D721Med (cell line): ENCODE measurements around the gene PRSS3.
A peak's percentile ranks its signal among the peaks of the same experiment; 100 is the strongest.
"Not testable (repeated sequence)": the region's sequence is repeated elsewhere in the genome, so short reads cannot be mapped to it uniquely, and the experiment has no call there.

Source experiments
- DNase-seq: peaks from one replicate; pipeline ENCODE4 v3.0.0; 2011; ENCODE audit warnings: low spot score; ENCODE audit not compliant: insufficient read length
- FAIRE-seq: peaks from 2 replicates; lab custom pipeline; 2011; peaks lifted over from hg19 to GRCh38; lab: Jason Lieb, UNC
- TF ChIP-seq, protein P1 (sequence below): IDR thresholded peaks from 2 replicates; pipeline ENCODE4 v1.5.1; 2012; ENCODE audit warnings: mild to moderate bottlenecking, control low read depth; ENCODE audit not compliant: insufficient read depth; ENCODE audit errors: missing control alignments

The PRSS3 gene

GRCh38 chr9:33762343-33762742 is 33.0 kb upstream of the PRSS3 start:
- TF ChIP-seq, protein P1, sequence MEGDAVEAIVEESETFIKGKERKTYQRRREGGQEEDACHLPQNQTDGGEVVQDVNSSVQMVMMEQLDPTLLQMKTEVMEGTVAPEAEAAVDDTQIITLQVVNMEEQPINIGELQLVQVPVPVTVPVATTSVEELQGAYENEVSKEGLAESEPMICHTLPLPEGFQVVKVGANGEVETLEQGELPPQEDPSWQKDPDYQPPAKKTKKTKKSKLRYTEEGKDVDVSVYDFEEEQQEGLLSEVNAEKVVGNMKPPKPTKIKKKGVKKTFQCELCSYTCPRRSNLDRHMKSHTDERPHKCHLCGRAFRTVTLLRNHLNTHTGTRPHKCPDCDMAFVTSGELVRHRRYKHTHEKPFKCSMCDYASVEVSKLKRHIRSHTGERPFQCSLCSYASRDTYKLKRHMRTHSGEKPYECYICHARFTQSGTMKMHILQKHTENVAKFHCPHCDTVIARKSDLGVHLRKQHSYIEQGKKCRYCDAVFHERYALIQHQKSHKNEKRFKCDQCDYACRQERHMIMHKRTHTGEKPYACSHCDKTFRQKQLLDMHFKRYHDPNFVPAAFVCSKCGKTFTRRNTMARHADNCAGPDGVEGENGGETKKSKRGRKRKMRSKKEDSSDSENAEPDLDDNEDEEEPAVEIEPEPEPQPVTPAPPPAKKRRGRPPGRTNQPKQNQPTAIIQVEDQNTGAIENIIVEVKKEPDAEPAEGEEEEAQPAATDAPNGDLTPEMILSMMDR: no peak
- no peak for FAIRE-seq
- no peak for DNase-seq

DNA sequence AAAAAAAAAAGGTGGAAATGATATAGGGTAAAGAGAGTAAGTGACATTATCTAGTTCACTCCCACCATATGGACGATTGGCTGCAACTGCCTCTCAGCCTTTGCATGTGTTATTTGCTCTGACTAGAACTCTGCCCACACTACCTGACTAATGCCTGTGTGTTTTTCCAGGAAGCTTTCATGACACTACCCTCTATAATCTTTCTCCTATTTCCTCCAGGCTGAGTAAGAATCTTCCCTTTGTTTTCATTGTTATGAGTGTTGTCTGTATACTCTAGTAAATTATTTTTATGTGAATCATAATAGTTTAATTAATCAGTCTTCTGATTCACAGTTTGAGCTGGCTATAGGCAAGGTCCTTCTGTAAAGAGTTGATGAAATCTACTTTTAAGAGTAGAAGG is 31.7 kb upstream of the PRSS3 start:
- FAIRE-seq, DNase-seq: not testable (repeated sequence)

GRCh38 chr9:33765411-33765810 is 29.9 kb upstream of the PRSS3 start:
- no peak for FAIRE-seq
- no peak for DNase-seq

DNA sequence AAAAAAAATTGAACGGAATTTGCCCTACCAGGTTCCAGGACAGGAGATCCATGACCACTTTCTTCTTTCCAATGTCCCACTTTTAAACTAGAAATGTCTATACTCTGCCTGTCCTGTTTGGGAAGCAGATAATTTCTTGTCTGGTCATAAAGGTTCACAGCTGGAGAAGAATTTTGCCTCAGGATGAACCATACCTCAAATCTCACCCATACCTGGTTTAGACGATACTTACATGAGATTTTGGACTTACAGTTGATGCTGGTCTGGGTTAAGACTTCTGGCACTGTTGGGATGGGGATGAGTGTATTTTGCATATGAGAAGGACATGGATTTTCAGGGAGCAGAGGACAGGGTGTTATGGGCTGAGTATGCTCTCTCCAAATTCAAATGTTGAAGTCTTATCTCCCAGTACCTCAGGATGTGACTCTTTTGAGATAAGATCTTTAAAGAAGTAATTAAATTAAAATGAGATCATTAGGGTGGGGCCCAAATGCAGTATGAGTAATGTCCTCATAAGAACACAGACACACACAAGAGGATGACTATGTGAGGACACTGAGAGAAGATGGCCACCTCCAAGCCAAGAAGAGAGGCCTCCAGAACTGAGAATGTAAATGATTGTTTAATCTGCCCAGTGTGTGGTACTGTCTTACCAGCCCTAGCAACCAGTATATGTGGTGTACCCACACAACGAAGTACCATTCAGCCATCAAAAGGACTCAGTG is 25.0 kb upstream of the PRSS3 start:
- not testable (repeated sequence) for FAIRE-seq, DNase-seq

More at GRCh38 chr9:33765411-33765810, 29.9 kb upstream of the PRSS3 start:
- TF ChIP-seq, protein P1: no peak

GRCh38 chr9:33773135-33773534 is 22.2 kb upstream of the PRSS3 start:
- FAIRE-seq, DNase-seq: not testable (repeated sequence)

DNA sequence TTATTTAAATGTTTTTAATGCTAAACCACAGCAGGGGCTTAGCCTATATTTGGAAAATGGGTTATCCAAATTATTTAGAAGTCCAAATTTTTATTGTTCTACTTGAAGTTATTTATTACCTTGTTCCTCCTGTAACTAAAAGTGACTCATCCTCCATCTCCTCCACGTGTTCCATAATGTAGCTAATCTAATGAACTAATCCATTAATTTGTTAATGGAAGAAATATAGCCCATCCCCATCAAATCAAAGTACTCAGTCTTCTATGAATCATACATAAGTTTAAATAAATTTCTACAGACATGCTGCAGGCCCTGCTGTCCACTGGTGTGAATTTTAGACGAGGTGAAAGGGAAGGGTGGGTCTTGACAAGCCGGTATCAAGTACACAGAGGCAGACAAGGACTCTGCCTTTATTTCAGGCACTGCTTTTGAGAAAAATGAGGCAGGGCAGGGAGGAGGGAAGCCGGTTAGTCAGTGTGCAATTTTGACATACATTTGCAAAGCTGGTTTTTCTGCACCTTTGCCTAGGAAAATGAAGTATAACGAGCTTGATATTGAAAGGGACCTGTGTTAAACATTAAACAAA is 21.2 kb upstream of the PRSS3 start:
- not testable (repeated sequence) for FAIRE-seq, DNase-seq

DNA sequence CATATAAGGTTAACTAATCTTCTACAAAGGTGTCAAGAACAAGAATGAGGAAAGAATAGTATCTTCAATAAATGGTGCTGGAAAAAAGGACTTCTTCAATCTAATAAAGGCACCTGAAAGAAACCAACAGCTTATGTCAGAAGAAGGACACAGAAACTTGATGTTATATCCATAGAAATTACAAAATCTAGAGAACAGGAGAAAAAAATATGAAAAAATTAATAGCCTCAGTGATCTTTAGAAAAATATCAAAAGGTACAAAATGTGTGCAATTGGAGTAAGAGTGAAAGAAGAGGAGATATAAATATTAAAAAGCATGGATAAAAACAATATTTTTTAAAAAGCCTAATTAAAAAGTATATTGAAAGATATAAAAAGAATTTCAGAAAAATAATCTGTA is 18.8 kb upstream of the PRSS3 start:
- DNase-seq: no peak
- no peak for FAIRE-seq
- TF ChIP-seq, protein P1: no peak

DNA sequence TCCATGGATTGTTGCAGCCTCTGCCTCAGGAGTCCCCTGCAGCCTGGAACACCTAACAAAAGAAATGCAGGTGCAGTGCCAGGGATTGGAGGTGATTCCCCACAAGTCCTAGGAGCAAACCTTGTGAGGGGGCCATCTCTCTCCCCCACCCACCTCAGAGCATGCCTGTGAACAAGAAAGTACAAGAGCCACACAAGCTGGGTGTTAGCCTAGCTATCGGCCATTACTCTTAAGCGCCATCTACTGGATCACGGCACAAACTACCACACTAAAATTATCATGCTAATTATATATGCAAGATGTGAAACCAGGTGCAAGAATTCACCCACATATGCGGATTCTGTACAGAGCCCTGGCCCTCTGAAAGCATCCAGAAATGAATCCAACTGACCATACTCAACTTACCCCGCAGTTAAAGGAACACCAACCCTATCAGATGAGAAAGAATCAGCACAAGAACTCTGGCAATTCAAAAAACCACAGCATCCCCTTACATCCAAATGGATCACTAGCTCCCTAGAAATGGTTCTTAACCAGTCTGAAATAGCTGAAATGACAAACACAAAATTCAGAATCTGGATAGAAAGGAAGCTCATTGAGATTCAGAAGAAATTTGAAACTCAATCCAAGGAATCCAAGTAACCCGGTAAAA is 16.5 kb upstream of the PRSS3 start:
- TF ChIP-seq, protein P1: peak; percentile 85
- DNase-seq: peak; percentile 48
- FAIRE-seq: peak; percentile 84

GRCh38 chr9:33780276-33780675 is 15.1 kb upstream of the PRSS3 start:
- DNase-seq: no peak
- FAIRE-seq: no peak
- TF ChIP-seq, protein P1: no peak
